K562 (cell line): ENCODE measurements around the gene ERBB4. TPM values are rescaled to one million over a fixed set of nuclear protein-coding genes. Genes with fewer than 3 reads are reported as not detected.

ENCODE experiments used
- ATAC-seq: fragments of 200-7000 bp; cut with Tn5 transposase; 3 replicates; pipeline ENCODE4 v1.9.1; 2020; ENCODE audit warnings: moderate library complexity
- BruUV-seq: library from RNA; stranded (reverse); fragments of 400-500 nt; replicated peaks from 2 replicates; lab custom pipeline; 2021; lab: Mats Ljungman, UMichigan
- CTCF ChIA-PET: fragments of 300-600 bp; formaldehyde crosslinking; extraction: SDS; loops from one replicate; lab custom pipeline; 2021; ENCODE audit warnings: low intra/inter-chr PET ratio; lab: Yijun Ruan, JAX
- POLR2A ChIA-PET: fragments of 300-600, 350-650 bp; sonication (Branson Sonifier 250); formaldehyde crosslinking; extraction: SDS; loops from one replicate; lab custom pipeline; 2021; ENCODE audit warnings: antibody characterized with exemption, inconsistent platforms; lab: Yijun Ruan, JAX
- DNase-seq, 4 experiments: peaks; one replicate each; pipeline versions ENCODE4 v3.0.0 to v3.0.0-alpha.2; 2011 to 2018; ENCODE audit warnings: low spot score in 3 of 4, mixed read lengths in 3 of 4; ENCODE audit errors: extremely low read depth in 1 of 4
- FAIRE-seq: peaks from 2 replicates; lab custom pipeline; 2011; peaks lifted over from hg19 to GRCh38; lab: Jason Lieb, UNC
- H2AFZ ChIP-seq: 2 replicates; pipeline ENCODE4 v1.6.0; 2011; ENCODE audit warnings: low read depth, low read length, control low read depth, inconsistent platforms
- H3K27ac ChIP-seq: fragments of 200-600 bp; 3 replicates; pipeline ENCODE4 v1.8.0; 2011; ENCODE audit warnings: low read depth, mild to moderate bottlenecking, control low read depth, inconsistent platforms, low read length, moderate library complexity, mixed read lengths; ENCODE audit errors: extremely low read depth
- H3K27me3 ChIP-seq, 2 experiments: fragments of 300-600 bp in 1 of 2; 2 replicates in 1 of 2; 3 replicates in 1 of 2; pipeline versions ENCODE4 v1.6.0 to v1.8.0; 2011; ENCODE audit warnings: inconsistent platforms in 2 of 2, low read length in 2 of 2, mild to moderate bottlenecking in 1 of 2, mixed read lengths in 1 of 2, moderate library complexity in 1 of 2; ENCODE audit not compliant: control insufficient read depth in 2 of 2, insufficient read depth in 2 of 2
- H3K36me3 ChIP-seq: fragments of 300-600 bp; 3 replicates; pipeline ENCODE4 v1.8.0; 2011; ENCODE audit warnings: mild to moderate bottlenecking, low read length, inconsistent platforms; ENCODE audit not compliant: control insufficient read depth, insufficient read depth
- H3K4me1 ChIP-seq, 2 experiments: fragments of 200-600 bp in 1 of 2; replicated peaks in 1 of 2; 2 replicates in 1 of 2; 3 replicates in 1 of 2; pipeline versions ENCODE4 v1.5.1 to v1.8.0; 2011; ENCODE audit warnings: inconsistent platforms in 2 of 2, low read length in 2 of 2, mild to moderate bottlenecking in 1 of 2, mixed read lengths in 1 of 2, moderate library complexity in 1 of 2; ENCODE audit not compliant: control insufficient read depth in 2 of 2, insufficient read depth in 2 of 2
- H3K4me2 ChIP-seq: 2 replicates; pipeline ENCODE4 v1.6.1; 2011; ENCODE audit warnings: low read length, control low read depth, inconsistent platforms, mixed read lengths; ENCODE audit not compliant: insufficient read depth
- H3K4me3 ChIP-seq: fragments of 200-600 bp; sonication (generic), shearing (Covaris generic); 2 replicates; pipeline ENCODE4 v1.5.1; 2016; ENCODE audit warnings: control low read depth, inconsistent platforms
- H3K79me2 ChIP-seq: fragments of 200-600 bp; 3 replicates; pipeline ENCODE4 v1.8.0; 2011; ENCODE audit warnings: low read length, inconsistent platforms; ENCODE audit not compliant: control insufficient read depth, insufficient read depth
- H3K9ac ChIP-seq, 2 experiments: 2 replicates each; pipeline versions ENCODE4 v1.6.0 to v1.6.1; 2011; ENCODE audit warnings: low read depth in 2 of 2, low read length in 2 of 2, control low read depth in 1 of 2, inconsistent platforms in 1 of 2, mild to moderate bottlenecking in 1 of 2, mixed read lengths in 1 of 2; ENCODE audit not compliant: insufficient read depth in 1 of 2
- H3K9me1 ChIP-seq: one replicate; pipeline ENCODE4 v1.6.0; 2011; ENCODE audit warnings: inconsistent platforms, mild to moderate bottlenecking, low read length, moderate library complexity; ENCODE audit not compliant: control insufficient read depth, insufficient read depth
- H3K9me3 ChIP-seq: replicated peaks from 2 replicates; pipeline ENCODE4 v1.5.1; 2011; ENCODE audit warnings: low read depth, low read length, inconsistent platforms; ENCODE audit not compliant: control insufficient read depth, insufficient read depth
- H4K20me1 ChIP-seq: replicated peaks from 2 replicates; pipeline ENCODE4 v1.6.1; 2011; ENCODE audit warnings: low read length, inconsistent platforms, mixed read lengths; ENCODE audit not compliant: control insufficient read depth, insufficient read depth
- CGGBP1 ChIP-seq: fragments of 250-450 bp; sonication (Bioruptor Pico); IDR thresholded peaks from 2 replicates; pipeline ENCODE4 v1.9.0; 2021; ENCODE audit warnings: mild to moderate bottlenecking
- CSDE1 ChIP-seq, 2 experiments: fragments of 450-650 bp; IDR thresholded peaks; 2 replicates each; pipeline ENCODE4 v1.6.1; 2016; ENCODE audit warnings: mild to moderate bottlenecking in 1 of 2
- MEF2A ChIP-seq: IDR thresholded peaks from 2 replicates; pipeline ENCODE4 v1.6.1; 2011; ENCODE audit warnings: low read depth, mild to moderate bottlenecking, low read length, moderate library complexity; ENCODE audit not compliant: control insufficient read depth
- MTA1 ChIP-seq: fragments of 450-650 bp; IDR thresholded peaks from 2 replicates; pipeline ENCODE4 v1.6.1; 2017; ENCODE audit warnings: borderline replicate concordance
- NFIX ChIP-seq: fragments of 250-450 bp; sonication (Bioruptor Pico); IDR thresholded peaks from 2 replicates; pipeline ENCODE4 v1.4.0; 2020; ENCODE audit warnings: low read depth, mild to moderate bottlenecking, moderate library complexity
- NFRKB ChIP-seq: fragments of 450-650 bp; IDR thresholded peaks from 2 replicates; pipeline ENCODE4 v1.6.1; 2016; ENCODE audit warnings: low read depth
- PHF8 ChIP-seq: fragments of 200-600 bp; sonication (generic); IDR thresholded peaks from 2 replicates; pipeline ENCODE4 v1.6.1; 2012; ENCODE audit warnings: mixed run types, mild to moderate bottlenecking, inconsistent platforms, low read length, moderate library complexity, borderline replicate concordance
- POLR3G ChIP-seq: IDR thresholded peaks from 2 replicates; pipeline ENCODE4 v1.6.1; 2011; ENCODE audit not compliant: insufficient read length, insufficient replicate concordance; ENCODE audit errors: extremely low read depth
- PTBP1 ChIP-seq: fragments of 200-400 bp; formaldehyde crosslinking; IDR thresholded peaks from 2 replicates; pipeline ENCODE4 v1.6.1; 2017; ENCODE audit warnings: low read depth, low read length
- SP2 ChIP-seq: IDR thresholded peaks from 2 replicates; pipeline ENCODE4 v1.6.1; 2011; ENCODE audit warnings: mild to moderate bottlenecking, low read depth, low read length, moderate library complexity; ENCODE audit not compliant: poor library complexity, severe bottlenecking; ENCODE audit errors: extremely low read depth
- STAT5B ChIP-seq: fragments of 250-450 bp; sonication (Bioruptor Pico); IDR thresholded peaks from 2 replicates; pipeline ENCODE4 v1.8.0; 2021; ENCODE audit warnings: mild to moderate bottlenecking, inconsistent platforms
- TAF7 ChIP-seq: fragments of 450-650 bp; IDR thresholded peaks from 2 replicates; pipeline ENCODE4 v1.6.1; 2016; ENCODE audit warnings: missing genetic modification characterization, missing compliant biosample characterization
- THAP7 ChIP-seq: fragments of 250-450 bp; sonication (Bioruptor Pico); IDR thresholded peaks from 2 replicates; pipeline ENCODE4 v1.5.0; 2021
- ZNF232 ChIP-seq: sonication (generic); formaldehyde crosslinking; IDR thresholded peaks from 2 replicates; pipeline ENCODE4 v1.8.0; 2022; ENCODE audit warnings: mild to moderate bottlenecking, missing genetic modification reagents
- ZNF282 ChIP-seq: sonication (generic); formaldehyde crosslinking; IDR thresholded peaks from 2 replicates; pipeline ENCODE4 v1.8.1; 2023; ENCODE audit warnings: missing genetic modification reagents
- ZNF511 ChIP-seq: sonication (generic); formaldehyde crosslinking; IDR thresholded peaks from 2 replicates; pipeline ENCODE4 v1.8.0; 2022; ENCODE audit warnings: mild to moderate bottlenecking, missing genetic modification reagents
- WGBS: fragments of 100-300 bp; shearing (Covaris generic); methylation state at CpG from one replicate; pipeline ENCODE4 v1.1.6; 2016; ENCODE audit warnings: low coverage, mixed read lengths; ENCODE audit not compliant: insufficient coverage; ENCODE audit errors: missing lambda C conversion rate; 5-methylcytosine and 5-hydroxymethylcytosine counted together
- in situ Hi-C: fragments of 300-500 bp; cut with MboI; formaldehyde crosslinking; loops from 4 replicates; pipeline ENCODE4 v1.15.0; 2018; ENCODE audit warnings: inconsistent platforms, mixed read lengths
- intact Hi-C: fragments of 100-400 bp; cut with micrococcal nuclease; formaldehyde crosslinking; loops from 2 replicates; pipeline ENCODE4 v1.14.2; 2022
- polyA plus RNA-seq, 8 experiments: library from polyadenylated mRNA; depleted of rRNA in 4 of 8; stranded (reverse) in 5 of 8; unstranded in 3 of 8; fragments of >200 nt; fragmentation: Nextera tagmentation in 2 of 8; fragmentation: Illumina TruSeq in 1 of 8; extraction: Ambion mirVana in 2 of 8; extraction: Trizol in 1 of 8; gene quantifications; 2 replicates each; pipeline versions ENCODE4 v1.2.1 to v1.2.3, GENCODE V29; 2011 to 2014; ENCODE audit warnings: inconsistent platforms in 1 of 8, missing spikeins in 1 of 8
- total RNA-seq, 7 experiments: library from RNA; depleted of rRNA in 6 of 7; stranded (reverse); fragments of >200 nt in 6 of 7; fragmentation: Illumina TruSeq in 2 of 7; extraction: Trizol in 2 of 7; gene quantifications; 2 replicates each; pipeline versions ENCODE4 v1.2.1 to v1.2.3, GENCODE V29; 2011 to 2021; ENCODE audit warnings: low replicate concordance in 1 of 7

The ERBB4 gene
- total and polyA plus RNA-seq, 9 of the 15 experiments (the other 6 are each of a cell fraction or from before 2014, with no cell fraction given) = not detected

GRCh38 chr2:211477537-211478275 lies 1060.9 kb downstream of the ERBB4 start:
- H4K20me1 ChIP-seq = no peaks in the 10 kb centered on the region
- CTCF ChIA-PET = no interaction called here
- H3K27ac ChIP-seq = no peak overlapping the region
- TF ChIP-seq PTBP1 (no peak), ZNF232 (CRISPR knock-in tag) (no peak)
- no TSS peak for BruUV-seq
- H3K4me3 ChIP-seq = no peak overlapping the region
- no peaks in the 10 kb centered on the region for H3K9me1 ChIP-seq
- no peak overlapping the region for H3K9ac ChIP-seq
- no peak for DNase-seq
- 0% methylated on average over 2 of the region's 2 CpGs for WGBS
- in situ Hi-C loops = no loop called here
- no peaks in the 10 kb centered on the region for H3K4me1 ChIP-seq
- no peaks in the 10 kb centered on the region for H3K27me3 ChIP-seq
- H3K9me3 ChIP-seq = no peaks in the 10 kb centered on the region; the same call in 1 of the 2 replicates
- no peaks in the 10 kb centered on the region for H3K79me2 ChIP-seq
- H3K36me3 ChIP-seq = no peaks in the 10 kb centered on the region
- no peak for FAIRE-seq
- no peak for ATAC-seq
- H3K4me2 ChIP-seq = no peak overlapping the region
- no peak overlapping the region for H2AFZ ChIP-seq
- POLR2A ChIA-PET = no interaction called here
- intact Hi-C loops = no loop called here

- CTCF ChIA-PET = no interaction called here
- no peak overlapping the region for H2AFZ ChIP-seq
- H3K4me1 ChIP-seq = no peaks in the 10 kb centered on the region
- TF ChIP-seq THAP7 (no peak), MEF2A (no peak), NFIX (CRISPR knock-in tag) (no peak), ZNF511 (CRISPR knock-in tag) (no peak), CGGBP1 (no peak), POLR3G (no peak), PHF8 (no peak), TAF7 (tag) (no peak), ZNF282 (CRISPR knock-in tag) (no peak), NFRKB (no peak), CSDE1 (IDR thresholded peaks at IDR 0.05) (no peak), SP2 (no peak), STAT5B (CRISPR knock-in tag) (no peak), MTA1 (no peak)
- POLR2A ChIA-PET = no interaction called here
- FAIRE-seq (no peak), ATAC-seq (no peak), DNase-seq (no peak)
- no peaks in the 10 kb centered on the region for H3K36me3 ChIP-seq
- intact Hi-C loops = no loop called here
- H4K20me1 ChIP-seq = no peaks in the 10 kb centered on the region
- no TSS peak for BruUV-seq
- in situ Hi-C loops = no loop called here
- H3K9ac ChIP-seq = no peak overlapping the region
- no peak overlapping the region for H3K4me3 ChIP-seq
- no peak overlapping the region for H3K27ac ChIP-seq
- H3K9me1 ChIP-seq = no peaks in the 10 kb centered on the region
- no peaks in the 10 kb centered on the region for H3K27me3 ChIP-seq
- H3K79me2 ChIP-seq = no peaks in the 10 kb centered on the region
- H3K9me3 ChIP-seq = no peaks in the 10 kb centered on the region; the same call in 1 of the 2 replicates
- H3K4me2 ChIP-seq = no peak overlapping the region
Measured at GRCh38 chr2:211473116-211473515, 1065.5 kb downstream of the ERBB4 start.
